Cardiac muscle cell (in vitro differentiated cells and primary cell): ENCODE results near the gene TRAF4. TPM values are rescaled to one million over a fixed set of nuclear protein-coding genes. Genes with fewer than 3 reads are reported as not detected.

Source experiments
- DNase-seq, 2 donors: peaks; one replicate each; pipeline versions ENCODE4 v3.0.0 to v3.0.0-alpha.2; 2010 to 2017; ENCODE audit warnings: low read depth in 1 of 2, low spot score in 1 of 2
- H3K27ac ChIP-seq: fragments of 200-600 bp; sonication (generic); 2 replicates; pipeline ENCODE4 v1.5.1; 2016
- H3K27me3 ChIP-seq: fragments of 200-600 bp; sonication (generic); 2 replicates; pipeline ENCODE4 v1.6.0; 2016; ENCODE audit warnings: control low read depth
- H3K36me3 ChIP-seq: fragments of 200-600 bp; sonication (generic); 2 replicates; pipeline ENCODE4 v1.5.1; 2016; ENCODE audit warnings: control low read depth
- H3K4me1 ChIP-seq: fragments of 200-600 bp; sonication (generic); 2 replicates; pipeline ENCODE4 v1.8.1; 2017; ENCODE audit warnings: low read depth, mild to moderate bottlenecking, mixed run types
- H3K4me3 ChIP-seq: fragments of 200-600 bp; sonication (generic); 2 replicates; pipeline ENCODE4 v1.5.1; 2016; ENCODE audit warnings: mild to moderate bottlenecking
- H3K9me3 ChIP-seq: fragments of 200-600 bp; sonication (generic); 2 replicates; pipeline ENCODE4 v1.5.1; 2017; ENCODE audit warnings: low read depth, mild to moderate bottlenecking, control low read depth
- CTCF ChIP-seq: IDR thresholded peaks from 2 replicates; pipeline ENCODE4 v1.5.1; 2012; ENCODE audit warnings: low read depth, mild to moderate bottlenecking, low read length
- polyA plus RNA-seq: library from polyadenylated mRNA; unstranded; fragments of >200 nt; fragmentation: Nextera tagmentation; extraction: Ambion mirVana; gene quantifications from 2 replicates; pipeline ENCODE4 v1.2.1, GENCODE V29; 2016
- total RNA-seq: library from RNA; depleted of rRNA; stranded (reverse); fragments of >200 nt; gene quantifications from 2 replicates; pipeline ENCODE4 v1.2.3, GENCODE V29; 2016

The TRAF4 gene
- total and polyA plus RNA-seq, 2 experiments from 2014 or later, result 27.2 to 53.8 TPM

DNA sequence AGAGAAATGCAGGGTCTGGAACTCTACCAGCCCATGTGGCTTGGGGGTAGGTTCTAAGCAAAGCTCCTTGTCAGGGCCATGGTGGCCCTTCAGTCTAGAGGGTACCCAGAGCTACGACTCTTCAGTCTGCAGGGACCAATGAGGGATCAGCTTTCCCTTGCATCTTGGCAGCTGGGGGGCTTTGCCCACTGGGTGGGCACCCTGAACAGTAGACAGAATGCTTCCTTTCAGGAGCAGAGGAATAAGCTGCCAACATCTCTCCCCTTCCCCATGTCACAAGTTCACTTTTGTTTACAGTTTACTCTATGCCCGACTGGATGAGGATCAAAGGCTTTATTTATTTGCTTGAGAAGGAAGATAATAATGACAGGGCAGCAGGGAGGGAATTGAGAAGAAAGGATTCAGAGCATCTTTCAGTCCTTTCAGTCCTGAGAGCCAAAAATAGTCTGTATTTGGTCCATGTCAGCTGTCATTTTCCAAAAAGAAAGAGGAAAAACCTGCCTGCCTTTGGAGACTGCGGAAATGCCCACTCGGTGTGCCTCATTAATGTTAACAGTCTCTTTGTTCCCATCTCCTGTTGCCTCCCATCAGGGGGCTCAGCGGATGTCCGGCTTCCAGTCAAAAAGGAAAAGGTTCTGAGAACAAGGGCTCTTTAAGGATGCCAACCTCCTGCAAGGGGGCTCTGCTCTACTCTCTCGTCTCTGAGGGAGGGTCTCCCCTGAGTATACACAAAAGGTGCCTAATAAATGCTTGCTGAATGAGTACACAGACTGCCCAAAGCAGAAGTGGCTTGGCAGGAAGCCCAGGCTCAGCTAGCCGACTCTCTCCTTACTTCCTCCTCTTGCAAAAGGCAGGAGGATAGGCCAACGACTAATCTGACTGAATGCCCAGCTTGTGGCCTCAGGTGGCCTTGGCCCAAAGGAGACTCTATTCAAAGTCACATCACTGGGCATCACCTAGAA is 17.1 kb downstream of the TRAF4 start:
- peak in 1 of 2 donors; percentile 59 for DNase-seq
- no peak for TF ChIP-seq CTCF
- H3K27ac ChIP-seq, result no peak overlapping the region
- no peak overlapping the region for H3K4me3 ChIP-seq
- H3K9me3 ChIP-seq, result no peaks in the 10 kb centered on the region
- no peaks in the 10 kb centered on the region for H3K4me1 ChIP-seq
- peaks cover 25% of the 10 kb centered on the region for H3K36me3 ChIP-seq
- no peaks in the 10 kb centered on the region for H3K27me3 ChIP-seq

DNA sequence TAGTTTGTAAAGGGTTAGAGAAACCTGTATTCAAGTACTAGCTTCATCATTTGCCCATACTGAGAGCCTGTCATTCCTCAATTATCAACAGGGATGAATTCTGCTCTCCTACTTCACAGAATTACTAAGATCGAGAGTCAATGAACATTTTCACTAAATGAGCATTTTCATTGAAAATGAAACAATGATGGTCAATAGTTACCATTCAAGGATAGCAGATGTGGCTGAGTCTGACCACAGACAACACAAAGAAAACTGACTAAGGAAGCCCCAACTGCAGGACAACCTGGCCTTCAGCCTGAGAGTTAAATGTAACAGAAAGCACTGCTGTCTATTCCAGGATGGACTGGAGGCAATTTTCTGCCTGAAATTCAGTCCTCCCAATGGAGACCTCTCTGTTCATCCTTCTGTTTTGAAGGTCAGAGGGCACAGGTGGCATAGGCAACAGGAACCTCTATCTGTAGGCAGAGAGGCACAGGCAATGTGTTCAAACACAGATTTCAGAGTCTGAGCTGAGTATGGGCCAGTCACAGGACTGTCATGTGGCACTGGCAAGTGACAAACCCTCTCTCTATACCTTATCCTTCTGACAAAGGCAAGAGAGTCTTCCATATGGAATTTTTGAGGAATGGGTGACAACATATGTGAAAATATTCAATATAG is 19.5 kb downstream of the TRAF4 start:
- Histone ChIP-seq H3K9me3 (no peaks in the 10 kb centered on the region), H3K27me3 (no peaks in the 10 kb centered on the region), H3K4me1 (no peaks in the 10 kb centered on the region), H3K36me3 (peaks cover 21% of the 10 kb centered on the region), H3K27ac (no peak overlapping the region), H3K4me3 (no peak overlapping the region)
- no peak for TF ChIP-seq CTCF
- no peak for DNase-seq

DNA sequence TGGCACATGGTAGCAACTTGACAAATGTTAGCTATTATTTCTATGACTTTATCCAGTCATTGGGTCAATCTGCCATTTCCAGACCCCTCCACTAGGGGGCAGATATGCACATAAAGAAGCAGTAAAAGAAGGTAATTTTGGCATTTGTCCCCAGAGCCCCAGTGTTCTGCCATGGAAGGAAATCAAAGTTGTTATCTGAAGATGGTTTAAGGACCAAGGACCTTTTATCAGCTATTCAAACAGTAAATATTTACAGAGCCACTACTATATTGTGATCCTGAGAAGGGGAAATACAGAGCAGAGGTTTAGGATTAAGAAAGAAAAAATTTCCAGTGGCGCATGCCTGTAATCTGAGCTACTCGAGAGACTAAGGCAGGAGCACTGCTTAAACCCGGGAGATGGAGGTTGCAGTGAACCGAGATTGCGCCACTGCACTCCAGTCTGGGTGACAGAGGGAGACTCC is 20.0 kb downstream of the TRAF4 start:
- Histone ChIP-seq H3K9me3 (no peaks in the 10 kb centered on the region), H3K36me3 (peaks cover 18% of the 10 kb centered on the region), H3K4me1 (no peaks in the 10 kb centered on the region), H3K27me3 (no peaks in the 10 kb centered on the region), H3K27ac (no peak overlapping the region), H3K4me3 (no peak overlapping the region)
- peak; percentile 86 for TF ChIP-seq CTCF
- DNase-seq, result peak; percentile 75 to 83

DNA sequence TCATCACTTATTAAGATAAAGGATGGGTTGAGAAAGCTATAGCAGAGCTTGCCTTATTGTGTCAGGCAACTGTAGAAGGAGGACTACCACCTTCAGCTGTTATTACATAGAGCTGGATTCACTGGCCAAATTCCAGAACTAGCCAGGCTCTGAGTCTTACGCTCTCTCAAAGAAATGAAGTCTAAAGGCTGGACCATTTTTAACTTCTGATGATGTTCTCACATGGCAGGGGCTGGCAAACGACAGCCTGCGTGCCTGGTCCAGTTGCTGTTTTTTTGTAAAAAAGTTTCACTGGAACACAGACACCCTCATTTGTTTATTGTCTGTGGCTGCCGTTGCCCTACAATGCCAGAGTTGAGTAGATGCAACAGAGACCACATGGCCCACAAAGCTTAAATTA is 21.2 kb downstream of the TRAF4 start:
- peak overlapping the region; percentile 36 for H3K27ac ChIP-seq
- peaks cover 11% of the 10 kb centered on the region for H3K36me3 ChIP-seq
- no peaks in the 10 kb centered on the region for H3K27me3 ChIP-seq
- no peak for DNase-seq
- no peaks in the 10 kb centered on the region for H3K4me1 ChIP-seq
- H3K4me3 ChIP-seq, result no peak overlapping the region
- H3K9me3 ChIP-seq, result no peaks in the 10 kb centered on the region
- no peak for TF ChIP-seq CTCF

DNA sequence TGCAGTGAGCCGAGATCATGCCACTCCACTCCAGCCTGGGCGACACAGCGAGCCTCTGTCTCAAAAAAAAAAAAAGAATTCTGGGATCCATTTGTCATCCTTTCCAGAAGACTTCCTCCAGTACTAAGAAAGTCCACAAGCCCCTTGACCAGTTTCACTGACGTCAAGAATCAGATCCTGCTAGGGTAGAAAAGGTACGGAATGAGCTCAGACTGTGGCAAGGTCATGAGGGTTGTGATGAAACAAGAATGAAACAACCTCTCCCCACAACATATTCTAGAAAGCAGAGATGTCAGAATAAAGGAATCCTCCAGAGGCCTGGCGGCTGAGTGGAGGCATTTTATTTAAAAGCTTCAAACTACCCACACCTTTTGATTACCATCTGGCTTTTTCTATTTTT is 29.9 kb downstream of the TRAF4 start:
- Histone ChIP-seq H3K36me3 (no peaks in the 10 kb centered on the region), H3K27ac (peak overlapping the region; percentile 31), H3K9me3 (no peaks in the 10 kb centered on the region), H3K4me1 (no peaks in the 10 kb centered on the region), H3K27me3 (no peaks in the 10 kb centered on the region), H3K4me3 (no peak overlapping the region)
- DNase-seq, result no peak
- TF ChIP-seq CTCF, result no peak
